ENCODE results near the gene LIFR. TPM values are rescaled to one million over a fixed set of nuclear protein-coding genes. Genes with fewer than 3 reads are reported as not detected.

The LIFR gene
- polyA plus RNA-seq, 1 donor from 2014 or later: 5.8 TPM

DNA sequence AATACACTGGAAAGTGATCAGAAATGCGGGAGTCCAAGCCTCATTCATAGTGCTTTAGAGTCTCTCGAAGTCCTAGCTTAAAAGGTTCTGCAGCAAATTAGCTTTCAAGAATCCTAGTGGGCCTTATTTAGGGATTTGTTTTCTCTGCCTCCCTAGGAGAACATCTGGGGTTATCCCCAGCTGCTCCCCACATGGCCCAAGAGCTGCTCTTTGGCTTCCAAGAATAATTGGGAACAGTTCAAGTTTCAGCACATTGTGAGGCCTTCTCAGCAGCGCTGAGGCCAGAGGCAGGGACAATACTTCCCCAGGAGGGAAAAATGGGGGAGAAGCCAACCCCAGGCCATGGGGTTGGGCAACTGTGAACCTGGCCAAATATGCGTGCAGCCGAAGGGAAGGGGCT lies 108.7 kb downstream of the LIFR start:
- no peak overlapping the region for H2AFZ ChIP-seq (ENCODE audit: low read depth, low read length)
- no peaks in the 10 kb centered on the region for H3F3A ChIP-seq (ENCODE audit: insufficient read depth, low read length, poor library complexity, severe bottlenecking)
- H3K4me2 ChIP-seq (ENCODE audit: low read length): no peak overlapping the region
- no peaks in the 10 kb centered on the region for H3K9me2 ChIP-seq (ENCODE audit: insufficient read depth, low read length)
- no peak overlapping the region for H3K9ac ChIP-seq (ENCODE audit: low read length)
- no peaks in the 10 kb centered on the region for H3K36me3 ChIP-seq (ENCODE audit: insufficient read depth, low read length)
- H3K4me3 ChIP-seq (ENCODE audit: low read length): no peak overlapping the region
- H3K9me3 ChIP-seq (ENCODE audit: low read length): no peaks in the 10 kb centered on the region
- TF ChIP-seq EZH2 (IDR thresholded peaks at IDR 0.05; ENCODE audit: borderline replicate concordance, insufficient read depth, low read length, poor library complexity, severe bottlenecking): no peak
- no peak for TF ChIP-seq SMC3 (conservative IDR thresholded peaks at IDR 0.05; ENCODE audit: poor library complexity)
- TF ChIP-seq REST (IDR thresholded peaks at IDR 0.05; ENCODE audit: borderline replicate concordance): no peak
- no peak for TF ChIP-seq POLR2AphosphoS5 (IDR thresholded peaks at IDR 0.05)
- no peak for TF ChIP-seq CTCF (IDR thresholded peaks at IDR 0.05; ENCODE audit: poor library complexity, severe bottlenecking)
- TF ChIP-seq TAF1 (IDR thresholded peaks at IDR 0.05; ENCODE audit: low read depth): no peak
- TF ChIP-seq RAD21 (conservative IDR thresholded peaks at IDR 0.05): no peak
- no peak for TF ChIP-seq MXI1 (conservative IDR thresholded peaks at IDR 0.05; ENCODE audit: poor library complexity, severe bottlenecking)
- no peak for TF ChIP-seq EP300 (conservative IDR thresholded peaks at IDR 0.05; ENCODE audit: poor library complexity, severe bottlenecking)
- no peaks in the 10 kb centered on the region for H4K20me1 ChIP-seq (ENCODE audit: insufficient read depth)
- H3K27me3 ChIP-seq (ENCODE audit: insufficient read depth, low read depth, low read length): no peaks in the 10 kb centered on the region
- H3K27ac ChIP-seq (ENCODE audit: low read length): no peak overlapping the region
- no peaks in the 10 kb centered on the region for H3K79me2 ChIP-seq (replicated peaks; ENCODE audit: insufficient read depth, low read length)

DNA sequence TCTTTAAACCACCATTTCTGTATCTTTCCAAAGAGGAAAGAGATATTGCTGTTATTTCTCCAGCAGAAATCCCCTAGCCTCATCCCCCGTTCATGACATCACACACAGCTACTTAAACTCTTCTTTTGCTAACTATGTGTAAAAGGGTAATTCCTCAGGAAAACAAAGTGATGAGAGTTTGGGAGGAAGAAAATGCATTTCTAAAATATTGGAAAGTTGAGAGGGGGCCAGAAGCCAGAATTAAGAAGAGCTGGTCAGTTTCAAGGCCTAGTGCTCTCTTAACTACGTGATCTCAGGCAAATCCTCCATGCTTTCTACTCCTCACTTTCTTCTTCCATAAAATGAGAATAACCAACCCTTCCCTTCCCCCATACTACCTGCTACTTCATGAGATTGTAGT lies 109.4 kb downstream of the LIFR start:
- TF ChIP-seq RAD21 (conservative IDR thresholded peaks at IDR 0.05) (no peak), TAF1 (IDR thresholded peaks at IDR 0.05; ENCODE audit: low read depth) (no peak), SMC3 (conservative IDR thresholded peaks at IDR 0.05; ENCODE audit: poor library complexity) (no peak)
- Histone ChIP-seq H3K4me2 (ENCODE audit: low read length) (no peak overlapping the region), H3K4me3 (ENCODE audit: low read length) (no peak overlapping the region), H2AFZ (ENCODE audit: low read depth, low read length) (no peak overlapping the region), H3K36me3 (ENCODE audit: insufficient read depth, low read length) (no peaks in the 10 kb centered on the region), H3K27me3 (ENCODE audit: insufficient read depth, low read depth, low read length) (no peaks in the 10 kb centered on the region), H3K27ac (ENCODE audit: low read length) (no peak overlapping the region), H3K9ac (ENCODE audit: low read length) (no peak overlapping the region), H3K79me2 (replicated peaks; ENCODE audit: insufficient read depth, low read length) (no peaks in the 10 kb centered on the region), H3F3A (ENCODE audit: insufficient read depth, low read length, poor library complexity, severe bottlenecking) (no peaks in the 10 kb centered on the region), H4K20me1 (ENCODE audit: insufficient read depth) (no peaks in the 10 kb centered on the region), H3K9me3 (ENCODE audit: low read length) (no peaks in the 10 kb centered on the region), H3K9me2 (ENCODE audit: insufficient read depth, low read length) (no peaks in the 10 kb centered on the region)

All from neural cell (in vitro differentiated cells).